ENCODE data around the gene C12orf60. TPM values are rescaled to one million over a fixed set of nuclear protein-coding genes. Genes with fewer than 3 reads are reported as not detected.

Gene C12orf60
- total and polyA plus RNA-seq, 2 of the 8 experiments (the other 6 are each of a cell fraction or from before 2014, with no cell fraction given): 1.2 to 1.5 TPM

GRCh38 chr12:14842315-14842714 is 38.8 kb downstream of the C12orf60 start (continued):
- TF ChIP-seq CHD7 (IDR thresholded peaks at IDR 0.05; ENCODE audit: insufficient replicate concordance, low read length) (no peak), NANOG (IDR thresholded peaks at IDR 0.05; ENCODE audit: insufficient read depth, low read depth, low read length, poor library complexity, severe bottlenecking) (no peak)

Data from H1 (cell line).